K562 (cell line): ENCODE data around the gene HS3ST5. TPM values are rescaled to one million over a fixed set of nuclear protein-coding genes. Genes with fewer than 3 reads are reported as not detected.

Experiments
- ATAC-seq: fragments of 200-7000 bp; cut with Tn5 transposase; 3 replicates; pipeline ENCODE4 v1.9.1; 2020; ENCODE audit warnings: moderate library complexity
- BruUV-seq: library from RNA; stranded (reverse); fragments of 400-500 nt; replicated peaks from 2 replicates; lab custom pipeline; 2021; lab: Mats Ljungman, UMichigan
- CTCF ChIA-PET: fragments of 300-600 bp; formaldehyde crosslinking; extraction: SDS; loops from one replicate; lab custom pipeline; 2021; ENCODE audit warnings: low intra/inter-chr PET ratio; lab: Yijun Ruan, JAX
- POLR2A ChIA-PET: fragments of 300-600, 350-650 bp; sonication (Branson Sonifier 250); formaldehyde crosslinking; extraction: SDS; loops from one replicate; lab custom pipeline; 2021; ENCODE audit warnings: antibody characterized with exemption, inconsistent platforms; lab: Yijun Ruan, JAX
- DNase-seq, 4 experiments: peaks; one replicate each; pipeline versions ENCODE4 v3.0.0 to v3.0.0-alpha.2; 2011 to 2018; ENCODE audit warnings: low spot score in 3 of 4, mixed read lengths in 3 of 4; ENCODE audit errors: extremely low read depth in 1 of 4
- FAIRE-seq: peaks from 2 replicates; lab custom pipeline; 2011; peaks lifted over from hg19 to GRCh38; lab: Jason Lieb, UNC
- H2AFZ ChIP-seq: 2 replicates; pipeline ENCODE4 v1.6.0; 2011; ENCODE audit warnings: low read depth, low read length, control low read depth, inconsistent platforms
- H3K27ac ChIP-seq: fragments of 200-600 bp; 3 replicates; pipeline ENCODE4 v1.8.0; 2011; ENCODE audit warnings: low read depth, mild to moderate bottlenecking, control low read depth, inconsistent platforms, low read length, moderate library complexity, mixed read lengths; ENCODE audit errors: extremely low read depth
- H3K27me3 ChIP-seq, 2 experiments: fragments of 300-600 bp in 1 of 2; 2 replicates in 1 of 2; 3 replicates in 1 of 2; pipeline versions ENCODE4 v1.6.0 to v1.8.0; 2011; ENCODE audit warnings: inconsistent platforms in 2 of 2, low read length in 2 of 2, mild to moderate bottlenecking in 1 of 2, mixed read lengths in 1 of 2, moderate library complexity in 1 of 2; ENCODE audit not compliant: control insufficient read depth in 2 of 2, insufficient read depth in 2 of 2
- H3K36me3 ChIP-seq: fragments of 300-600 bp; 3 replicates; pipeline ENCODE4 v1.8.0; 2011; ENCODE audit warnings: mild to moderate bottlenecking, low read length, inconsistent platforms; ENCODE audit not compliant: control insufficient read depth, insufficient read depth
- H3K4me1 ChIP-seq, 2 experiments: fragments of 200-600 bp in 1 of 2; replicated peaks in 1 of 2; 2 replicates in 1 of 2; 3 replicates in 1 of 2; pipeline versions ENCODE4 v1.5.1 to v1.8.0; 2011; ENCODE audit warnings: inconsistent platforms in 2 of 2, low read length in 2 of 2, mild to moderate bottlenecking in 1 of 2, mixed read lengths in 1 of 2, moderate library complexity in 1 of 2; ENCODE audit not compliant: control insufficient read depth in 2 of 2, insufficient read depth in 2 of 2
- H3K4me2 ChIP-seq: 2 replicates; pipeline ENCODE4 v1.6.1; 2011; ENCODE audit warnings: low read length, control low read depth, inconsistent platforms, mixed read lengths; ENCODE audit not compliant: insufficient read depth
- H3K4me3 ChIP-seq: fragments of 200-600 bp; sonication (generic), shearing (Covaris generic); 2 replicates; pipeline ENCODE4 v1.5.1; 2016; ENCODE audit warnings: control low read depth, inconsistent platforms
- H3K79me2 ChIP-seq: fragments of 200-600 bp; 3 replicates; pipeline ENCODE4 v1.8.0; 2011; ENCODE audit warnings: low read length, inconsistent platforms; ENCODE audit not compliant: control insufficient read depth, insufficient read depth
- H3K9ac ChIP-seq, 2 experiments: 2 replicates each; pipeline versions ENCODE4 v1.6.0 to v1.6.1; 2011; ENCODE audit warnings: low read depth in 2 of 2, low read length in 2 of 2, control low read depth in 1 of 2, inconsistent platforms in 1 of 2, mild to moderate bottlenecking in 1 of 2, mixed read lengths in 1 of 2; ENCODE audit not compliant: insufficient read depth in 1 of 2
- H3K9me1 ChIP-seq: one replicate; pipeline ENCODE4 v1.6.0; 2011; ENCODE audit warnings: inconsistent platforms, mild to moderate bottlenecking, low read length, moderate library complexity; ENCODE audit not compliant: control insufficient read depth, insufficient read depth
- H3K9me3 ChIP-seq: replicated peaks from 2 replicates; pipeline ENCODE4 v1.5.1; 2011; ENCODE audit warnings: low read depth, low read length, inconsistent platforms; ENCODE audit not compliant: control insufficient read depth, insufficient read depth
- H4K20me1 ChIP-seq: replicated peaks from 2 replicates; pipeline ENCODE4 v1.6.1; 2011; ENCODE audit warnings: low read length, inconsistent platforms, mixed read lengths; ENCODE audit not compliant: control insufficient read depth, insufficient read depth
- CBFA2T3 ChIP-seq: fragments of 450-650 bp; IDR thresholded peaks from 2 replicates; pipeline ENCODE4 v1.6.1; 2017
- HDAC1 ChIP-seq, 2 experiments: fragments of 450-650 bp; IDR thresholded peaks; 2 replicates each; pipeline ENCODE4 v1.6.1; 2016 to 2017; ENCODE audit warnings: inconsistent platforms in 1 of 2, mild to moderate bottlenecking in 1 of 2, moderate library complexity in 1 of 2
- ZNF124 ChIP-seq: sonication (generic); formaldehyde crosslinking; IDR thresholded peaks from 2 replicates; pipeline ENCODE4 v1.8.1; 2022; ENCODE audit warnings: missing genetic modification reagents
- WGBS: fragments of 100-300 bp; shearing (Covaris generic); methylation state at CpG from one replicate; pipeline ENCODE4 v1.1.6; 2016; ENCODE audit warnings: low coverage, mixed read lengths; ENCODE audit not compliant: insufficient coverage; ENCODE audit errors: missing lambda C conversion rate; 5-methylcytosine and 5-hydroxymethylcytosine counted together
- in situ Hi-C: fragments of 300-500 bp; cut with MboI; formaldehyde crosslinking; loops from 4 replicates; pipeline ENCODE4 v1.15.0; 2018; ENCODE audit warnings: inconsistent platforms, mixed read lengths
- intact Hi-C: fragments of 100-400 bp; cut with micrococcal nuclease; formaldehyde crosslinking; loops from 2 replicates; pipeline ENCODE4 v1.14.2; 2022
- polyA plus RNA-seq, 8 experiments: library from polyadenylated mRNA; depleted of rRNA in 4 of 8; stranded (reverse) in 5 of 8; unstranded in 3 of 8; fragments of >200 nt; fragmentation: Nextera tagmentation in 2 of 8; fragmentation: Illumina TruSeq in 1 of 8; extraction: Ambion mirVana in 2 of 8; extraction: Trizol in 1 of 8; gene quantifications; 2 replicates each; pipeline versions ENCODE4 v1.2.1 to v1.2.3, GENCODE V29; 2011 to 2014; ENCODE audit warnings: inconsistent platforms in 1 of 8, missing spikeins in 1 of 8
- total RNA-seq, 7 experiments: library from RNA; depleted of rRNA in 6 of 7; stranded (reverse); fragments of >200 nt in 6 of 7; fragmentation: Illumina TruSeq in 2 of 7; extraction: Trizol in 2 of 7; gene quantifications; 2 replicates each; pipeline versions ENCODE4 v1.2.1 to v1.2.3, GENCODE V29; 2011 to 2021; ENCODE audit warnings: low replicate concordance in 1 of 7
- TF ChIP-seq, protein P1 (sequence below): fragments of 250-450 bp; sonication (Bioruptor Pico); IDR thresholded peaks from 2 replicates; pipeline ENCODE4 v1.5.0; 2021; ENCODE audit warnings: mild to moderate bottlenecking, borderline replicate concordance
- TF ChIP-seq, protein P2 (sequence below): fragments of 450-650 bp; formaldehyde crosslinking; conservative IDR thresholded peaks from 2 replicates; pipeline ENCODE4 v1.4.0; 2022; ENCODE audit warnings: mild to moderate bottlenecking, missing genetic modification characterization

HS3ST5 gene
- total and polyA plus RNA-seq, 9 of the 15 experiments (the other 6 are each of a cell fraction or from before 2014, with no cell fraction given): not detected

DNA sequence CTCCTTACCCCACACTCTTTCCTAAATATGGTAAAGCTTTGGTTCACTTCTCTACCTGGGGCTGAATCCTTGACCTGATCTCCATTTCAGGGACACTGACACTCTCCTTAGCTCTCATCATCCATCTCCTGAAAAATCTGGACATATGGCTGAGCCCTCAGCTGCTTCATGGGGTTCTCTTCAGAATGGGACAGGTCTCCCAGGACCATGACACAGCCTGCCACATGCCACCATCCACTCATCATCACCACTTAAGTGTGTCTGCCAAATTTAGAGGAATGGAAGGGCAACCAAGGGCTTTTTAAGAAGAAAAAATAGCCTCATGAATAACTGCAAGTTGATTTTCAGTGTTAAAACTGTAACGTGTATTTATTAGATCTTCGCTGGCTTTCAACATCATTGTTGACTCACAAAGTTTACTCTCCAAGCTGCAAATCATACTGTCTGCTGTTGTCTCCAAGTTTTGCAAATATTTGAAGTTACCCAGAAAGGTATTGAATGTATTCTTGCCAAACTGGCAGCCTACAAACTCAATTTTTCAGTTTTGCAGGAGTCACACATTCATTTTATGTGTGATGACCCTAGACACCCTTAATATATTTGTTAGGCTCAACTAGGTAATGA lies 41.1 kb downstream of the HS3ST5 start:
- no peaks in the 10 kb centered on the region for H3K4me1 ChIP-seq
- ChIA-PET POLR2A (no interaction called here), CTCF (no interaction called here)
- no TSS peak for BruUV-seq
- no peaks in the 10 kb centered on the region for H4K20me1 ChIP-seq
- H3K27me3 ChIP-seq: no peaks in the 10 kb centered on the region
- no peak overlapping the region for H2AFZ ChIP-seq
- no peaks in the 10 kb centered on the region for H3K9me3 ChIP-seq
- H3K9ac ChIP-seq: no peak overlapping the region
- no peaks in the 10 kb centered on the region for H3K36me3 ChIP-seq
- ATAC-seq: no peak
- no peak overlapping the region for H3K4me3 ChIP-seq
- TF ChIP-seq, protein P1, sequence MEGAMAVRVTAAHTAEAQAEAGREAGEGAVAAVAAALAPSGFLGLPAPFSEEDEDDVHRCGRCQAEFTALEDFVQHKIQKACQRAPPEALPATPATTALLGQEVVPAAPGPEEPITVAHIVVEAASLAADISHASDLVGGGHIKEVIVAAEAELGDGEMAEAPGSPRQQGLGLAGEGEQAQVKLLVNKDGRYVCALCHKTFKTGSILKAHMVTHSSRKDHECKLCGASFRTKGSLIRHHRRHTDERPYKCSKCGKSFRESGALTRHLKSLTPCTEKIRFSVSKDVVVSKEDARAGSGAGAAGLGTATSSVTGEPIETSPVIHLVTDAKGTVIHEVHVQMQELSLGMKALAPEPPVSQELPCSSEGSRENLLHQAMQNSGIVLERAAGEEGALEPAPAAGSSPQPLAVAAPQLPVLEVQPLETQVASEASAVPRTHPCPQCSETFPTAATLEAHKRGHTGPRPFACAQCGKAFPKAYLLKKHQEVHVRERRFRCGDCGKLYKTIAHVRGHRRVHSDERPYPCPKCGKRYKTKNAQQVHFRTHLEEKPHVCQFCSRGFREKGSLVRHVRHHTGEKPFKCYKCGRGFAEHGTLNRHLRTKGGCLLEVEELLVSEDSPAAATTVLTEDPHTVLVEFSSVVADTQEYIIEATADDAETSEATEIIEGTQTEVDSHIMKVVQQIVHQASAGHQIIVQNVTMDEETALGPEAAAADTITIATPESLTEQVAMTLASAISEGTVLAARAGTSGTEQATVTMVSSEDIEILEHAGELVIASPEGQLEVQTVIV: no peak
- TF ChIP-seq ZNF124 (CRISPR knock-in tag): no peak
- TF ChIP-seq HDAC1 (IDR thresholded peaks at IDR 0.05): no peak
- no peak for TF ChIP-seq CBFA2T3
- TF ChIP-seq, protein P2, sequence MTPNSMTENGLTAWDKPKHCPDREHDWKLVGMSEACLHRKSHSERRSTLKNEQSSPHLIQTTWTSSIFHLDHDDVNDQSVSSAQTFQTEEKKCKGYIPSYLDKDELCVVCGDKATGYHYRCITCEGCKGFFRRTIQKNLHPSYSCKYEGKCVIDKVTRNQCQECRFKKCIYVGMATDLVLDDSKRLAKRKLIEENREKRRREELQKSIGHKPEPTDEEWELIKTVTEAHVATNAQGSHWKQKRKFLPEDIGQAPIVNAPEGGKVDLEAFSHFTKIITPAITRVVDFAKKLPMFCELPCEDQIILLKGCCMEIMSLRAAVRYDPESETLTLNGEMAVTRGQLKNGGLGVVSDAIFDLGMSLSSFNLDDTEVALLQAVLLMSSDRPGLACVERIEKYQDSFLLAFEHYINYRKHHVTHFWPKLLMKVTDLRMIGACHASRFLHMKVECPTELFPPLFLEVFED (CRISPR knock-in tag): no peak
- H3K79me2 ChIP-seq: no peaks in the 10 kb centered on the region
- FAIRE-seq: no peak
- in situ Hi-C loops (no loop called here), intact Hi-C loops (no loop called here)
- H3K9me1 ChIP-seq: no peaks in the 10 kb centered on the region
- H3K27ac ChIP-seq: no peak overlapping the region
- no peak for DNase-seq
- no peak overlapping the region for H3K4me2 ChIP-seq
- 0% methylated on average over 2 of the region's 2 CpGs for WGBS
